ENCODE data around the gene PPP2R5B. TPM values are rescaled to one million over a fixed set of nuclear protein-coding genes. Genes with fewer than 3 reads are reported as not detected.

Gene PPP2R5B
- total and polyA plus RNA-seq, 2 donors (not counting 1 experiment from before 2014, with no cell fraction given) = 12.1 to 12.4 TPM

- Histone ChIP-seq H3K4me1 (ENCODE audit: control insufficient read depth, extremely low read depth, insufficient read depth, low read length) (no peaks in the 10 kb centered on the region), H3K79me2 (ENCODE audit: control insufficient read depth, insufficient read depth, low read length) (no peaks in the 10 kb centered on the region), H3K27ac (ENCODE audit: insufficient read depth, low read length) (no peak overlapping the region), H3K36me3 (ENCODE audit: control insufficient read depth, insufficient read depth, low read length) (peaks cover 8% of the 10 kb centered on the region), H3K4me2 (ENCODE audit: extremely low read depth, insufficient read depth, low read length) (no peak overlapping the region), H3K4me3 (replicated peaks in 1 of 4; ENCODE audit: control extremely low read depth in 1 of 4, insufficient read depth in 1 of 4, low read depth in 3 of 4, low read length in 4 of 4) (no peak overlapping the region), H3K9me3 (ENCODE audit: control insufficient read depth, insufficient read depth, low read depth, low read length) (no peaks in the 10 kb centered on the region), H2AFZ (ENCODE audit: low read length) (no peak overlapping the region), H3K9ac (ENCODE audit: insufficient read depth, low read length) (no peak overlapping the region), H4K20me1 (ENCODE audit: control insufficient read depth, extremely low read depth, insufficient read depth, low read length) (no peaks in the 10 kb centered on the region), H3K27me3 (ENCODE audit: control insufficient read depth, insufficient read depth, low read length) (no peaks in the 10 kb centered on the region)
- DNase-seq (ENCODE audit: low read depth in 2 of 2) = no peak
- TF ChIP-seq, protein P1, sequence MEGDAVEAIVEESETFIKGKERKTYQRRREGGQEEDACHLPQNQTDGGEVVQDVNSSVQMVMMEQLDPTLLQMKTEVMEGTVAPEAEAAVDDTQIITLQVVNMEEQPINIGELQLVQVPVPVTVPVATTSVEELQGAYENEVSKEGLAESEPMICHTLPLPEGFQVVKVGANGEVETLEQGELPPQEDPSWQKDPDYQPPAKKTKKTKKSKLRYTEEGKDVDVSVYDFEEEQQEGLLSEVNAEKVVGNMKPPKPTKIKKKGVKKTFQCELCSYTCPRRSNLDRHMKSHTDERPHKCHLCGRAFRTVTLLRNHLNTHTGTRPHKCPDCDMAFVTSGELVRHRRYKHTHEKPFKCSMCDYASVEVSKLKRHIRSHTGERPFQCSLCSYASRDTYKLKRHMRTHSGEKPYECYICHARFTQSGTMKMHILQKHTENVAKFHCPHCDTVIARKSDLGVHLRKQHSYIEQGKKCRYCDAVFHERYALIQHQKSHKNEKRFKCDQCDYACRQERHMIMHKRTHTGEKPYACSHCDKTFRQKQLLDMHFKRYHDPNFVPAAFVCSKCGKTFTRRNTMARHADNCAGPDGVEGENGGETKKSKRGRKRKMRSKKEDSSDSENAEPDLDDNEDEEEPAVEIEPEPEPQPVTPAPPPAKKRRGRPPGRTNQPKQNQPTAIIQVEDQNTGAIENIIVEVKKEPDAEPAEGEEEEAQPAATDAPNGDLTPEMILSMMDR (conservative IDR thresholded peaks at IDR 0.05 in 1 of 2, IDR thresholded peaks at IDR 0.05 in 1 of 2; ENCODE audit: low read depth in 1 of 2, low read length in 2 of 2) = no peak
- TF ChIP-seq EZH2 (IDR thresholded peaks at IDR 0.05; ENCODE audit: low read length, missing control alignments) = no peak
Measured at GRCh38 chr11:64893194-64894069, 31.1 kb upstream of the PPP2R5B start.

GRCh38 chr11:64894070-64894811 is 30.2 kb upstream of the PPP2R5B start:
- Histone ChIP-seq H3K4me2 (ENCODE audit: extremely low read depth, insufficient read depth, low read length) (no peak overlapping the region), H2AFZ (ENCODE audit: low read length) (no peak overlapping the region), H4K20me1 (ENCODE audit: control insufficient read depth, extremely low read depth, insufficient read depth, low read length) (no peaks in the 10 kb centered on the region), H3K36me3 (ENCODE audit: control insufficient read depth, insufficient read depth, low read length) (peaks cover 8% of the 10 kb centered on the region), H3K4me3 (replicated peaks in 1 of 4; ENCODE audit: control extremely low read depth in 1 of 4, insufficient read depth in 1 of 4, low read depth in 3 of 4, low read length in 4 of 4) (no peak overlapping the region), H3K9ac (ENCODE audit: insufficient read depth, low read length) (no peak overlapping the region), H3K79me2 (ENCODE audit: control insufficient read depth, insufficient read depth, low read length) (no peaks in the 10 kb centered on the region), H3K9me3 (ENCODE audit: control insufficient read depth, insufficient read depth, low read depth, low read length) (no peaks in the 10 kb centered on the region), H3K4me1 (ENCODE audit: control insufficient read depth, extremely low read depth, insufficient read depth, low read length) (no peaks in the 10 kb centered on the region), H3K27ac (ENCODE audit: insufficient read depth, low read length) (no peak overlapping the region), H3K27me3 (ENCODE audit: control insufficient read depth, insufficient read depth, low read length) (no peaks in the 10 kb centered on the region)
- no peak for TF ChIP-seq EZH2 (IDR thresholded peaks at IDR 0.05; ENCODE audit: low read length, missing control alignments)
- TF ChIP-seq, protein P1 (conservative IDR thresholded peaks at IDR 0.05 in 1 of 2, IDR thresholded peaks at IDR 0.05 in 1 of 2; ENCODE audit: low read depth in 1 of 2, low read length in 2 of 2) = peak; percentile 75 to 88
- peak; percentile 34 to 69 for DNase-seq (ENCODE audit: low read depth in 2 of 2)

- H3K9me3 ChIP-seq (ENCODE audit: control insufficient read depth, insufficient read depth, low read depth, low read length) = no peaks in the 10 kb centered on the region
- H3K36me3 ChIP-seq (ENCODE audit: control insufficient read depth, insufficient read depth, low read length) = peaks cover 8% of the 10 kb centered on the region
- no peaks in the 10 kb centered on the region for H3K79me2 ChIP-seq (ENCODE audit: control insufficient read depth, insufficient read depth, low read length)
- no peak overlapping the region for H3K9ac ChIP-seq (ENCODE audit: insufficient read depth, low read length)
- no peaks in the 10 kb centered on the region for H4K20me1 ChIP-seq (ENCODE audit: control insufficient read depth, extremely low read depth, insufficient read depth, low read length)
- no peak overlapping the region for H3K4me2 ChIP-seq (ENCODE audit: extremely low read depth, insufficient read depth, low read length)
- H3K4me3 ChIP-seq (replicated peaks in 1 of 4; ENCODE audit: control extremely low read depth in 1 of 4, insufficient read depth in 1 of 4, low read depth in 3 of 4, low read length in 4 of 4) = no peak overlapping the region
- no peaks in the 10 kb centered on the region for H3K4me1 ChIP-seq (ENCODE audit: control insufficient read depth, extremely low read depth, insufficient read depth, low read length)
- TF ChIP-seq, protein P1 (conservative IDR thresholded peaks at IDR 0.05 in 1 of 2, IDR thresholded peaks at IDR 0.05 in 1 of 2; ENCODE audit: low read depth in 1 of 2, low read length in 2 of 2) = no peak
- no peak for TF ChIP-seq EZH2 (IDR thresholded peaks at IDR 0.05; ENCODE audit: low read length, missing control alignments)
- H3K27ac ChIP-seq (ENCODE audit: insufficient read depth, low read length) = no peak overlapping the region
- H3K27me3 ChIP-seq (ENCODE audit: control insufficient read depth, insufficient read depth, low read length) = no peaks in the 10 kb centered on the region
- H2AFZ ChIP-seq (ENCODE audit: low read length) = no peak overlapping the region
- DNase-seq (ENCODE audit: low read depth in 2 of 2) = no peak
Measured at GRCh38 chr11:64894812-64895452, 29.6 kb upstream of the PPP2R5B start.

All from fibroblast of lung (primary cell).